Ovary (tissue), 3 donors: ENCODE data around the gene EVI2A.

Experiments
- EP300 ChIP-seq: sonication (generic); formaldehyde crosslinking; IDR thresholded peaks from one replicate; pipeline ENCODE4 v1.6.1; 2017; ENCODE audit warnings: antibody characterized with exemption
- TF ChIP-seq, protein P1 (sequence below), 3 donors: fragments of 450-650 bp in 2 of 3; fragments of 200-600 bp in 1 of 3; IDR thresholded peaks; one replicate each; pipeline versions ENCODE4 v1.5.1 to v1.8.0; 2016 to 2022; ENCODE audit warnings: antibody characterized with exemption in 3 of 3, mild to moderate bottlenecking in 1 of 3
- donor health status: DM: no; HTN: no; CAD: no.

DNA sequence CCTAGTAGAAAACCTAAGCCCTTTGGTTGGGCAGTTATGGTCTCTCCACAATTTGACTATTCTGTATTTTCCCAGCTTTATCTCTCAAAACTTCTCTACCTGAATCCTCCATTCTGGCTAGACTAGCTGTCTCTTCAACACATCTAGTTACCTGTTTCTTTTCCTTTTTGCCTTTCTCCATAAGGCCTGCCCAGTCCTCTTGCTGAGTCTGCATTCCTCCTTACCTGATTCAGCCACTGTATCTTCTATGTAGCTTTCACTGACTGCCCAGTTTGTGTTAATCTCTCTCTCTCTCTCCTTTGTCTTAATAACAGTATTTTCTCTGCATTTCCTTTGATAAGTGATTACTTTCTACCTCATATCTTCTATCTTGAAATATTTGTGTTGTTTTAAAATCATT lies 2.1 kb upstream of the EVI2A start:
- TF ChIP-seq, protein P1, sequence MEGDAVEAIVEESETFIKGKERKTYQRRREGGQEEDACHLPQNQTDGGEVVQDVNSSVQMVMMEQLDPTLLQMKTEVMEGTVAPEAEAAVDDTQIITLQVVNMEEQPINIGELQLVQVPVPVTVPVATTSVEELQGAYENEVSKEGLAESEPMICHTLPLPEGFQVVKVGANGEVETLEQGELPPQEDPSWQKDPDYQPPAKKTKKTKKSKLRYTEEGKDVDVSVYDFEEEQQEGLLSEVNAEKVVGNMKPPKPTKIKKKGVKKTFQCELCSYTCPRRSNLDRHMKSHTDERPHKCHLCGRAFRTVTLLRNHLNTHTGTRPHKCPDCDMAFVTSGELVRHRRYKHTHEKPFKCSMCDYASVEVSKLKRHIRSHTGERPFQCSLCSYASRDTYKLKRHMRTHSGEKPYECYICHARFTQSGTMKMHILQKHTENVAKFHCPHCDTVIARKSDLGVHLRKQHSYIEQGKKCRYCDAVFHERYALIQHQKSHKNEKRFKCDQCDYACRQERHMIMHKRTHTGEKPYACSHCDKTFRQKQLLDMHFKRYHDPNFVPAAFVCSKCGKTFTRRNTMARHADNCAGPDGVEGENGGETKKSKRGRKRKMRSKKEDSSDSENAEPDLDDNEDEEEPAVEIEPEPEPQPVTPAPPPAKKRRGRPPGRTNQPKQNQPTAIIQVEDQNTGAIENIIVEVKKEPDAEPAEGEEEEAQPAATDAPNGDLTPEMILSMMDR (IDR thresholded peaks at IDR 0.05): no peak
- TF ChIP-seq EP300: no peak
